Adrenal gland (tissue), 12 donors: Measurements from ENCODE around the gene DDX31. TPM values are rescaled to one million over a fixed set of nuclear protein-coding genes. Genes with fewer than 3 reads are reported as not detected.

Source experiments
- DNase-seq, 7 donors: peaks; one replicate each; pipeline ENCODE4 v3.0.0-alpha.2; 2019 to 2020
- H3K27ac ChIP-seq, 5 donors: fragments of 200-600 bp; sonication (generic) in 4 of 5; 1 replicate in 3 of 5; 2 replicates in 2 of 5; pipeline versions ENCODE4 v1.5.1 to v1.8.0; 2016 to 2020; ENCODE audit warnings: mild to moderate bottlenecking in 1 of 5
- H3K27me3 ChIP-seq: fragments of 200-600 bp; 2 replicates; pipeline ENCODE4 v1.8.0; 2021
- H3K36me3 ChIP-seq, 2 donors: fragments of 200-600 bp; replicated peaks in 1 of 2; 1 replicate in 1 of 2; 2 replicates in 1 of 2; pipeline versions ENCODE4 v1.5.1 to v1.8.0; 2018 to 2022
- H3K4me1 ChIP-seq, 2 donors: fragments of 200-600 bp; replicated peaks in 1 of 2; 1 replicate in 1 of 2; 2 replicates in 1 of 2; pipeline versions ENCODE4 v1.5.1 to v1.8.0; 2018 to 2021
- H3K4me3 ChIP-seq, 4 donors: fragments of 200-600 bp; sonication (generic) in 3 of 4; one replicate each; pipeline ENCODE4 v1.5.1; 2016 to 2018
- H3K9me3 ChIP-seq, 3 donors: fragments of 200-600 bp; sonication (generic) in 1 of 3; replicated peaks in 1 of 3; 1 replicate in 2 of 3; 2 replicates in 1 of 3; pipeline versions ENCODE4 v1.5.1 to v1.8.0; 2016 to 2021
- POLR2A ChIP-seq, 2 donors: fragments of 450-650 bp; IDR thresholded peaks; one replicate each; pipeline ENCODE4 v1.6.1; 2017; ENCODE audit warnings: antibody characterized with exemption in 2 of 2, mild to moderate bottlenecking in 2 of 2, moderate library complexity in 1 of 2
- WGBS, 4 donors: extraction: QIAGEN DNeasy Blood & Tissue Kit in 2 of 4; methylation state at CpG; one replicate each; pipeline versions ENCODE4 v1.1.5 to v1.1.7; 2013 to 2017; 5-methylcytosine and 5-hydroxymethylcytosine counted together
- intact Hi-C, 2 donors: fragments of 100-400 bp; cut with DNase I; formaldehyde crosslinking; loops; one replicate each; pipeline versions ENCODE4 v1.14.1 to v1.15.0; 2022 to 2023
- polyA plus RNA-seq, 3 donors: library from polyadenylated mRNA; stranded (reverse); fragments of 200-250 nt in 2 of 3; fragments of 350-450 nt in 1 of 3; fragmentation: Illumina TruSeq in 1 of 3; extraction: RNeasy Lipid Tissue Mini Kit (QIAGEN cat#74804) in 1 of 3; gene quantifications; one replicate each; pipeline ENCODE4 v1.2.3, GENCODE V29; 2013 to 2014
- total RNA-seq, 9 donors: library from RNA; depleted of rRNA in 4 of 9; stranded (reverse); fragments of >200 nt in 4 of 9; fragments of 120-200 nt in 1 of 9; fragmentation: NEBNext Ultra II Directional in 1 of 9; extraction: Animal tissue kit (Norgen Biotek cat#: 25700) in 1 of 9; gene quantifications; one replicate each; pipeline versions ENCODE4 v1.1.0 to v1.2.4, GENCODE V29; 2013 to 2023
- TF ChIP-seq, protein P1 (sequence below), 6 experiments: fragments of 450-650 bp in 4 of 6; fragments of 200-600 bp in 2 of 6; sonication (generic) in 1 of 6; IDR thresholded peaks; 1 replicate in 5 of 6; 2 replicates in 1 of 6; pipeline versions ENCODE4 v1.5.1 to v1.8.0; 2016 to 2021; ENCODE audit warnings: antibody characterized with exemption in 6 of 6, mild to moderate bottlenecking in 2 of 6, moderate library complexity in 1 of 6
- donor health status: healthy with polysubstance abuse.
- donor health status: Bipolar disorder and iron deficiency.
- donor health status: DM: yes; HTN: yes; CAD: no.
- donor health status: DM: no; HTN: no; CAD: no.
- donor health status: DM: no; HTN: no; CAD: no.
- donor health status: DM: yes; HTN: yes; CAD: no.

The DDX31 gene
- total and polyA plus RNA-seq, 12 donors, result 7.4 to 13.8 (median 9.7) TPM

- H3K36me3 ChIP-seq, result peaks cover 0 to 24% of the 10 kb centered on the region in 2 donors
Measured at GRCh38 chr9:132634327-132634726, 35.5 kb downstream of the DDX31 start.

DNA sequence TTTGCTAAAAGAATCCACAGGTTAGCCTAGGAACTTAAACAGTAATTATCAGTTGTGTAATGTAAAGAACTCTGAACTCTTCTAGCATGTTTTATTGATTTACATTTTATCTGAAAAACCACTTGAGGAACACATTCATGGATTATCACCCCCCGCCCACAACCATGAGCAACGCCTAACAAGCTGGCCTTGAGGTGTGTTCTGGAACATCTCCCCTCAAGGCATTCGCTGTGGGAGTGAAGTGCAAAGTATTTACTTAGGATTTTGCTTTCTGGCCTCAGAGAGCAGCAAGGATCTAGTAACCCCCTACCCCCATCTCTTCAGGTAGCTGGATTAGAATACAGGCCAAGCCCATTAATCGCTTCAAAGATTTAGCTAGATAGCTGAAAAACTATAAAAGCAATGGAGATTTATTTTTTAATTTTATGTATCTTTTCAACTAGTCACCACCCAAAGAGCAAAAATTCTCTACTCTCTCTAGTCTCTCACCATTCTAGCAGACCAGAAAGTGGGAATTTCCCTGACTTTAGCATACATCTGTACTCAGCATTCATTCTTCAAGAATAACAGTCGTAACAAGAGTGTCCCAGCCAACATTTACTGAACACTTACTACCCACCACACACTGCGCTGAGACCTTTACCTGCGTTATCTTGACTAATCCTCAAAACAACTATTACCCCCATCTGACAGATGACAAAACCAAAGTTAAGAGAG is 37.2 kb downstream of the DDX31 start:
- intact Hi-C loops, result no loop called here
- Histone ChIP-seq H3K36me3 (peaks cover 0 to 36% of the 10 kb centered on the region in 2 donors), H3K27me3 (no peaks in the 10 kb centered on the region), H3K4me3 (no peak overlapping the region), H3K4me1 (no peaks in the 10 kb centered on the region), H3K27ac (no peak overlapping the region), H3K9me3 (no peaks in the 10 kb centered on the region)
- WGBS, 4 donors, result 91 to 98% (median 94%) methylated on average over 7 of the region's 7 CpGs
- no peak for DNase-seq
- TF ChIP-seq POLR2A (IDR thresholded peaks at IDR 0.05), result no peak
- TF ChIP-seq, protein P1, sequence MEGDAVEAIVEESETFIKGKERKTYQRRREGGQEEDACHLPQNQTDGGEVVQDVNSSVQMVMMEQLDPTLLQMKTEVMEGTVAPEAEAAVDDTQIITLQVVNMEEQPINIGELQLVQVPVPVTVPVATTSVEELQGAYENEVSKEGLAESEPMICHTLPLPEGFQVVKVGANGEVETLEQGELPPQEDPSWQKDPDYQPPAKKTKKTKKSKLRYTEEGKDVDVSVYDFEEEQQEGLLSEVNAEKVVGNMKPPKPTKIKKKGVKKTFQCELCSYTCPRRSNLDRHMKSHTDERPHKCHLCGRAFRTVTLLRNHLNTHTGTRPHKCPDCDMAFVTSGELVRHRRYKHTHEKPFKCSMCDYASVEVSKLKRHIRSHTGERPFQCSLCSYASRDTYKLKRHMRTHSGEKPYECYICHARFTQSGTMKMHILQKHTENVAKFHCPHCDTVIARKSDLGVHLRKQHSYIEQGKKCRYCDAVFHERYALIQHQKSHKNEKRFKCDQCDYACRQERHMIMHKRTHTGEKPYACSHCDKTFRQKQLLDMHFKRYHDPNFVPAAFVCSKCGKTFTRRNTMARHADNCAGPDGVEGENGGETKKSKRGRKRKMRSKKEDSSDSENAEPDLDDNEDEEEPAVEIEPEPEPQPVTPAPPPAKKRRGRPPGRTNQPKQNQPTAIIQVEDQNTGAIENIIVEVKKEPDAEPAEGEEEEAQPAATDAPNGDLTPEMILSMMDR (IDR thresholded peaks at IDR 0.05), result no peak

More at GRCh38 chr9:132634327-132634726, 35.5 kb downstream of the DDX31 start:
- H3K4me1 ChIP-seq, result no peaks in the 10 kb centered on the region
- H3K27me3 ChIP-seq, result no peaks in the 10 kb centered on the region
- TF ChIP-seq, protein P1 (IDR thresholded peaks at IDR 0.05), result no peak
- no peak for TF ChIP-seq POLR2A (IDR thresholded peaks at IDR 0.05)
- no peak overlapping the region for H3K4me3 ChIP-seq
- DNase-seq, result no peak
- WGBS, 4 donors, result 94 to 100% (median 97%) methylated on average over 3 of the region's 3 CpGs
- H3K9me3 ChIP-seq, result no peaks in the 10 kb centered on the region
- intact Hi-C loops, result no loop called here
- no peak overlapping the region for H3K27ac ChIP-seq

DNA sequence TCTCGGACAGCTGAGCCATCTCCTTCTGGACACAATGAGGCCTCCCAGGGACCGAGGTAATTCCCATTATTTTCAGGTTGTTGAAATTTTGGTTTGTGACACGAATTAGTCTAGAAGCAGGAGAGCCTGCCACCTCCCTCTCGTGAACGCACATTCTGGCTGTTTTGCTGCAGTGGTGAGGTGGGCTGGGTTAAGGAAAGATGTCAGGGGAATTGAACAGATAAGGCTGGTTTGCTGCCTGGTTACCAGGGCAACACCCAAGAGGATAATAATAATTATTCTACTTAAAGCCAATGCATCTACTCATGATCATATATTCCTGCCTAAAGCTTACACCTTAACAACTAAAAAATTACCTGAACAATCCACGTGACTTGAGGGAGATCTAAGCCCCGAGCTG is 38.1 kb downstream of the DDX31 start:
- 88 to 90% (median 90%) methylated on average over 7 of the region's 7 CpGs for WGBS, 4 donors

GRCh38 chr9:132631280-132631679 is 38.5 kb downstream of the DDX31 start:
- no peaks in the 10 kb centered on the region for H3K9me3 ChIP-seq
- intact Hi-C loops, result no loop called here
- TF ChIP-seq, protein P1 (IDR thresholded peaks at IDR 0.05), result no peak
- TF ChIP-seq POLR2A (IDR thresholded peaks at IDR 0.05), result no peak
- no peak overlapping the region for H3K27ac ChIP-seq
- no peaks in the 10 kb centered on the region for H3K27me3 ChIP-seq
- no peak for DNase-seq
- 91 to 96% (median 93%) methylated on average over 5 of the region's 5 CpGs for WGBS, 4 donors
- H3K4me1 ChIP-seq, result no peaks in the 10 kb centered on the region
- H3K4me3 ChIP-seq, result no peak overlapping the region
- peaks cover 0 to 38% of the 10 kb centered on the region in 2 donors for H3K36me3 ChIP-seq

More for the DNA sequence above, 38.1 kb downstream of the DDX31 start:
- intact Hi-C loops, result no loop called here
- Histone ChIP-seq H3K4me1 (no peaks in the 10 kb centered on the region), H3K9me3 (no peaks in the 10 kb centered on the region), H3K27me3 (no peaks in the 10 kb centered on the region), H3K4me3 (no peak overlapping the region), H3K36me3 (peaks cover 0 to 36% of the 10 kb centered on the region in 2 donors), H3K27ac (no peak overlapping the region)
- TF ChIP-seq, protein P1 (IDR thresholded peaks at IDR 0.05), result no peak
- no peak for TF ChIP-seq POLR2A (IDR thresholded peaks at IDR 0.05)
- DNase-seq, result no peak
